HEK293T (cell line): Measurements from ENCODE around the gene HIGD1A.

Experiments used
- CTCF ChIA-PET: fragments of 350-600 bp; formaldehyde crosslinking; extraction: SDS; loops from one replicate; lab custom pipeline; 2021; ENCODE audit warnings: antibody characterized with exemption, inconsistent platforms; lab: Yijun Ruan, JAX
- POLR2A ChIA-PET: fragments of 350-600 bp; formaldehyde crosslinking; extraction: SDS; loops from one replicate; lab custom pipeline; 2020; ENCODE audit warnings: antibody characterized with exemption, inconsistent platforms; lab: Yijun Ruan, JAX
- DNase-seq: peaks from one replicate; pipeline ENCODE4 v3.0.0; 2012; ENCODE audit warnings: mixed read lengths; ENCODE audit errors: extremely low spot score
- ARNT ChIP-seq: fragments of 450-650 bp; IDR thresholded peaks from 2 replicates; pipeline ENCODE4 v1.6.1; 2017; ENCODE audit warnings: mild to moderate bottlenecking
- BHLHE40 ChIP-seq: fragments of 450-650 bp; IDR thresholded peaks from 2 replicates; pipeline ENCODE4 v1.6.1; 2016; ENCODE audit warnings: mild to moderate bottlenecking, moderate library complexity, borderline replicate concordance
- CTBP1 ChIP-seq: fragments of 450-650 bp; IDR thresholded peaks from 2 replicates; pipeline ENCODE4 v1.6.1; 2016; ENCODE audit warnings: borderline replicate concordance
- ELF4 ChIP-seq: fragments of 450-650 bp; IDR thresholded peaks from 2 replicates; pipeline ENCODE4 v1.6.1; 2017; ENCODE audit warnings: antibody characterized with exemption
- FOXA1 ChIP-seq: fragments of 450-650 bp; IDR thresholded peaks from 2 replicates; pipeline ENCODE4 v1.6.1; 2016; ENCODE audit warnings: mild to moderate bottlenecking
- FOXK2 ChIP-seq: fragments of 450-650 bp; IDR thresholded peaks from 2 replicates; pipeline ENCODE4 v1.6.1; 2016; ENCODE audit warnings: mild to moderate bottlenecking
- FOXM1 ChIP-seq: fragments of 450-650 bp; IDR thresholded peaks from 2 replicates; pipeline ENCODE4 v1.6.1; 2017; ENCODE audit warnings: mild to moderate bottlenecking, borderline replicate concordance
- HDGF ChIP-seq: fragments of 450-650 bp; IDR thresholded peaks from 2 replicates; pipeline ENCODE4 v1.6.1; 2017; ENCODE audit warnings: antibody characterized with exemption, borderline replicate concordance
- L3MBTL2 ChIP-seq: fragments of 450-650 bp; conservative IDR thresholded peaks from 2 replicates; pipeline ENCODE4 v1.6.1; 2016; ENCODE audit warnings: mild to moderate bottlenecking
- LEF1 ChIP-seq: fragments of 450-650 bp; IDR thresholded peaks from 2 replicates; pipeline ENCODE4 v1.6.1; 2017; ENCODE audit warnings: mild to moderate bottlenecking, borderline replicate concordance
- NFRKB ChIP-seq: fragments of 450-650 bp; IDR thresholded peaks from 2 replicates; pipeline ENCODE4 v1.6.1; 2016; ENCODE audit warnings: mild to moderate bottlenecking, moderate library complexity
- PKNOX1 ChIP-seq: fragments of 450-650 bp; IDR thresholded peaks from 2 replicates; pipeline ENCODE4 v1.6.1; 2016
- SP1 ChIP-seq: fragments of 450-650 bp; IDR thresholded peaks from 2 replicates; pipeline ENCODE4 v1.6.1; 2017
- SUZ12 ChIP-seq: fragments of 450-650 bp; IDR thresholded peaks from 2 replicates; pipeline ENCODE4 v1.6.1; 2016; ENCODE audit warnings: mild to moderate bottlenecking
- TARDBP ChIP-seq: fragments of 450-650 bp; IDR thresholded peaks from 2 replicates; pipeline ENCODE4 v1.6.1; 2016
- ZNF384 ChIP-seq: fragments of 450-650 bp; IDR thresholded peaks from 2 replicates; pipeline ENCODE4 v1.6.1; 2016

The HIGD1A gene

GRCh38 chr3:42743204-42743995 lies 60.9 kb downstream of the HIGD1A start:
- CTCF ChIA-PET = interaction anchor here (0.7 to 1.8 kb wide), 4 partner anchors 14 to 129 kb away, joined by 3 to 5 read pairs (median 4); no protein-coding TSS in a partner anchor
- POLR2A ChIA-PET = interaction anchor here (2.4 kb wide), 1 partner anchor 143 kb away, joined by 5 read pairs; the partner anchor contains the start of gene NKTR
- no peak for DNase-seq
- TF ChIP-seq ZNF384 (no peak), SUZ12 (no peak), NFRKB (no peak), ARNT (no peak), FOXK2 (no peak), HDGF (no peak), BHLHE40 (no peak), FOXM1 (no peak), L3MBTL2 (no peak), PKNOX1 (no peak), LEF1 (no peak), FOXA1 (no peak), CTBP1 (no peak), ELF4 (no peak), SP1 (no peak), TARDBP (no peak)

- POLR2A ChIA-PET = no interaction called here
- no peak for DNase-seq
- CTCF ChIA-PET = interaction anchor here (0.7 kb wide), 1 partner anchor 128 kb away, joined by 3 read pairs; no protein-coding TSS in a partner anchor
- TF ChIP-seq NFRKB (no peak), SUZ12 (no peak), L3MBTL2 (no peak), CTBP1 (no peak), FOXM1 (no peak), ARNT (no peak), FOXA1 (no peak), LEF1 (no peak), ZNF384 (no peak), SP1 (no peak)
These were observed 61.6 kb downstream of the HIGD1A start for GRCh38 chr3:42742688-42743087.

- POLR2A ChIA-PET = no interaction called here
These were observed 62.0 kb downstream of the HIGD1A start for GRCh38 chr3:42742259-42742658.

GRCh38 chr3:42741796-42742195 lies 62.5 kb downstream of the HIGD1A start:
- CTCF ChIA-PET = no interaction called here
- DNase-seq = no peak
- POLR2A ChIA-PET = no interaction called here
- no peak for TF ChIP-seq LEF1
- TF ChIP-seq FOXK2 = no peak
- no peak for TF ChIP-seq ELF4
- TF ChIP-seq CTBP1 = no peak
- TF ChIP-seq PKNOX1 = no peak
- TF ChIP-seq SUZ12 = no peak
- no peak for TF ChIP-seq HDGF
- no peak for TF ChIP-seq BHLHE40
- no peak for TF ChIP-seq FOXA1
- TF ChIP-seq ARNT = no peak
- TF ChIP-seq ZNF384 = no peak
- TF ChIP-seq SP1 = no peak
- TF ChIP-seq TARDBP = no peak
- no peak for TF ChIP-seq NFRKB
- TF ChIP-seq L3MBTL2 = no peak
- no peak for TF ChIP-seq FOXM1

More at GRCh38 chr3:42742259-42742658, 62.0 kb downstream of the HIGD1A start:
- DNase-seq = no peak
- TF ChIP-seq SUZ12 (no peak), PKNOX1 (no peak), CTBP1 (no peak), HDGF (no peak), NFRKB (no peak), FOXK2 (no peak), SP1 (no peak), FOXM1 (no peak), ZNF384 (no peak), LEF1 (no peak), FOXA1 (no peak), TARDBP (no peak), ELF4 (no peak), ARNT (no peak), BHLHE40 (no peak), L3MBTL2 (no peak)
- CTCF ChIA-PET = no interaction called here

- no peak for TF ChIP-seq LEF1
- no peak for TF ChIP-seq ELF4
- no peak for TF ChIP-seq NFRKB
- ChIA-PET CTCF (no interaction called here), POLR2A (no interaction called here)
- no peak for DNase-seq
These were observed 64.7 kb downstream of the HIGD1A start for GRCh38 chr3:42739401-42740158.
